Measurements from ENCODE around the gene TUBGCP2. TPM values are rescaled to one million over a fixed set of nuclear protein-coding genes. Genes with fewer than 3 reads are reported as not detected.
"Not testable (repeated sequence)": the region's sequence is repeated elsewhere in the genome, so short reads cannot be mapped to it uniquely, and the experiment has no call there.

The TUBGCP2 gene
- total RNA-seq, 1 experiment from 2014 or later = 52.4 TPM

- Histone ChIP-seq H2BK12ac (ENCODE audit: insufficient read length, low read depth, low read length) (no peak overlapping the region), H3K79me1 (ENCODE audit: insufficient read depth, low read depth, low read length, poor library complexity, severe bottlenecking) (no peaks in the 10 kb centered on the region), H2AFZ (ENCODE audit: low read length) (no peak overlapping the region), H4K91ac (ENCODE audit: insufficient read length, low read depth, low read length) (no peak overlapping the region), H3K4me1 (ENCODE audit: insufficient read depth, low read length) (no peaks in the 10 kb centered on the region; the same call in 1 of the 2 replicates), H3K4me2 (ENCODE audit: insufficient read depth, insufficient read length, low read length) (no peak overlapping the region), H4K5ac (ENCODE audit: insufficient read length, low read depth, low read length) (no peak overlapping the region), H3K56ac (ENCODE audit: insufficient read length, low read depth, low read length) (no peak overlapping the region), H3T11ph (ENCODE audit: low read length) (no peak overlapping the region), H3K23me2 (ENCODE audit: insufficient read length, low read depth, low read length, poor library complexity, severe bottlenecking) (peaks cover 12% of the 10 kb centered on the region), H2AK5ac (ENCODE audit: insufficient read length, low read length) (no peak overlapping the region), H4K20me1 (ENCODE audit: control insufficient read depth, insufficient read depth, insufficient read length) (no peaks in the 10 kb centered on the region), H3K14ac (ENCODE audit: insufficient read depth, low read length) (no peak overlapping the region), H3K27ac (ENCODE audit: insufficient read length, low read depth, low read length) (no peak overlapping the region), H2BK120ac (ENCODE audit: low read depth, low read length, poor library complexity, severe bottlenecking) (no peak overlapping the region), H2BK15ac (ENCODE audit: low read depth, low read length) (no peak overlapping the region), H4K8ac (replicated peaks; ENCODE audit: insufficient read length, low read depth, low read length) (no peak overlapping the region), H3K9me3 (ENCODE audit: control insufficient read depth, low read depth, low read length) (no peaks in the 10 kb centered on the region), H3K9ac (ENCODE audit: extremely low read depth, insufficient read length, low read length) (no peak overlapping the region), H3K79me2 (ENCODE audit: insufficient read depth, low read length) (no peaks in the 10 kb centered on the region), H3K27me3 (ENCODE audit: insufficient read depth, low read length) (peaks cover 14% of the 10 kb centered on the region; the same call in 1 of the 2 replicates), H3K23ac (ENCODE audit: insufficient read length, low read depth, low read length) (no peak overlapping the region), H2BK20ac (ENCODE audit: low read depth, low read length, poor library complexity, severe bottlenecking) (no peak overlapping the region), H2BK5ac (ENCODE audit: insufficient read length, low read length) (no peak overlapping the region), H3K18ac (ENCODE audit: insufficient read length, low read depth, low read length) (no peak overlapping the region), H3K4ac (ENCODE audit: low read depth, low read length) (no peak overlapping the region)
- Mint-ChIP-seq H3K4me1 (peaks cover 11 to 23% of the 10 kb centered on the region in 2 experiments), H3K9me3 (peaks cover 5 to 6% of the 10 kb centered on the region in 2 experiments; a peak in 4 of 5 replicates), H3K27me3 (ENCODE audit: low read depth) (peaks cover 62% of the 10 kb centered on the region), H3K36me3 (ENCODE audit: insufficient read depth in 1 of 3, low read depth in 3 of 3) (no peaks in the 10 kb centered on the region; a peak in 2 of 7 replicates), H3K27ac (no peak overlapping the region), H3K4me3 (no peak overlapping the region)
- no peak for TF ChIP-seq CTCF (conservative IDR thresholded peaks at IDR 0.05)
- DNase-seq = peak; percentile 85
- WGBS (ENCODE audit: extremely low coverage, insufficient read length, low lambda C conversion rate) = no CpG with 5 or more reads among the region's 13 CpGs
Measured at GRCh38 chr10:133324198-133324792, 15.6 kb upstream of the TUBGCP2 start.

GRCh38 chr10:133322064-133322709 is 13.5 kb upstream of the TUBGCP2 start:
- no CpG with 5 or more reads among the region's 14 CpGs for WGBS (ENCODE audit: extremely low coverage, insufficient read length, low lambda C conversion rate)
- H2BK120ac ChIP-seq (ENCODE audit: low read depth, low read length, poor library complexity, severe bottlenecking); H2BK12ac ChIP-seq (ENCODE audit: insufficient read length, low read depth, low read length); H3K27ac Mint-ChIP-seq; H4K91ac ChIP-seq (ENCODE audit: insufficient read length, low read depth, low read length); H4K5ac ChIP-seq (ENCODE audit: insufficient read length, low read depth, low read length); H3K4ac ChIP-seq (ENCODE audit: low read depth, low read length); H3K4me3 Mint-ChIP-seq; H3K56ac ChIP-seq (ENCODE audit: insufficient read length, low read depth, low read length); H3T11ph ChIP-seq (ENCODE audit: low read length); H3K18ac ChIP-seq (ENCODE audit: insufficient read length, low read depth, low read length); H2AK5ac ChIP-seq (ENCODE audit: insufficient read length, low read length); H4K8ac ChIP-seq (replicated peaks; ENCODE audit: insufficient read length, low read depth, low read length); H3K9ac ChIP-seq (ENCODE audit: extremely low read depth, insufficient read length, low read length); H3K14ac ChIP-seq (ENCODE audit: insufficient read depth, low read length); H3K79me1 ChIP-seq (ENCODE audit: insufficient read depth, low read depth, low read length, poor library complexity, severe bottlenecking); H2AFZ ChIP-seq (ENCODE audit: low read length); H3K79me2 ChIP-seq (ENCODE audit: insufficient read depth, low read length); H2BK5ac ChIP-seq (ENCODE audit: insufficient read length, low read length); H3K27ac ChIP-seq (ENCODE audit: insufficient read length, low read depth, low read length); H3K4me2 ChIP-seq (ENCODE audit: insufficient read depth, insufficient read length, low read length); H3K23ac ChIP-seq (ENCODE audit: insufficient read length, low read depth, low read length); H2BK15ac ChIP-seq (ENCODE audit: low read depth, low read length); H4K20me1 ChIP-seq (ENCODE audit: control insufficient read depth, insufficient read depth, insufficient read length); H3K9me3 ChIP-seq (ENCODE audit: control insufficient read depth, low read depth, low read length); H2BK20ac ChIP-seq (ENCODE audit: low read depth, low read length, poor library complexity, severe bottlenecking); H3K36me3 Mint-ChIP-seq (ENCODE audit: insufficient read depth in 1 of 3, low read depth in 3 of 3); H3K9me3 Mint-ChIP-seq; DNase-seq; H3K4me1 ChIP-seq (ENCODE audit: insufficient read depth, low read length): not testable (repeated sequence)
- H3K4me1 Mint-ChIP-seq = peaks cover 5 to 18% of the 10 kb centered on the region in 2 experiments
- peaks cover 49% of the 10 kb centered on the region for H3K27me3 Mint-ChIP-seq (ENCODE audit: low read depth)
- H3K27me3 ChIP-seq (ENCODE audit: insufficient read depth, low read length) = peaks cover 13% of the 10 kb centered on the region; the same call in 1 of the 2 replicates
- H3K23me2 ChIP-seq (ENCODE audit: insufficient read length, low read depth, low read length, poor library complexity, severe bottlenecking) = peaks cover 12% of the 10 kb centered on the region

All from H9 (cell line).